Left ventricle myocardium inferior (tissue), 1 donor: ENCODE results near the gene VAPB. TPM values are rescaled to one million over a fixed set of nuclear protein-coding genes. Genes with fewer than 3 reads are reported as not detected.

Experiments used
- DNase-seq: peaks from one replicate; pipeline ENCODE4 v3.0.0-alpha.2; 2020
- H3K27ac ChIP-seq: fragments of 200-600 bp; replicated peaks from 2 replicates; pipeline ENCODE4 v1.8.0; 2021
- H3K27me3 ChIP-seq: fragments of 200-600 bp; 2 replicates; pipeline ENCODE4 v1.8.0; 2021; ENCODE audit warnings: low read depth
- H3K36me3 ChIP-seq: fragments of 200-600 bp; 2 replicates; pipeline ENCODE4 v1.8.0; 2021
- H3K4me1 ChIP-seq: fragments of 200-600 bp; 2 replicates; pipeline ENCODE4 v1.8.0; 2021
- H3K4me3 ChIP-seq: fragments of 200-600 bp; 2 replicates; pipeline ENCODE4 v1.8.0; 2021; ENCODE audit warnings: mild to moderate bottlenecking, moderate library complexity
- H3K9me3 ChIP-seq: fragments of 200-600 bp; replicated peaks from 2 replicates; pipeline ENCODE4 v1.8.0; 2021
- CTCF ChIP-seq: fragments of 200-600 bp; IDR thresholded peaks from 2 replicates; pipeline ENCODE4 v1.8.0; 2021; ENCODE audit warnings: antibody characterized with exemption, mild to moderate bottlenecking, borderline replicate concordance
- intact Hi-C: fragments of 100-400 bp; cut with micrococcal nuclease; formaldehyde crosslinking; loops from one replicate; pipeline ENCODE4 v1.11.0; 2022
- total RNA-seq: library from RNA; stranded (reverse); fragmentation: NEBNext Ultra II Directional; extraction: Animal tissue kit (Norgen Biotek cat#: 25700); gene quantifications from one replicate; pipeline ENCODE4 v1.2.1, GENCODE V29; 2021
- donor health status: DM: no; HTN: yes; CAD: no; lungs with severe emphysema.

The VAPB gene
- total RNA-seq, 1 donor from 2014 or later = 72.6 TPM

- Histone ChIP-seq H3K4me1 (no peaks in the 10 kb centered on the region), H3K27me3 (no peaks in the 10 kb centered on the region), H3K36me3 (no peaks in the 10 kb centered on the region), H3K9me3 (peaks cover 11% of the 10 kb centered on the region), H3K27ac (no peak overlapping the region), H3K4me3 (no peak overlapping the region)
- intact Hi-C loops = no loop called here
- no peak for TF ChIP-seq CTCF
- DNase-seq = no peak
Measured at GRCh38 chr20:58497076-58497641, 108.1 kb downstream of the VAPB start.

- TF ChIP-seq CTCF = no peak
- intact Hi-C loops = no loop called here
Measured at GRCh38 chr20:58497724-58498469, 108.9 kb downstream of the VAPB start.

GRCh38 chr20:58498470-58499068 lies 109.5 kb downstream of the VAPB start:
- no peak for TF ChIP-seq CTCF
- Histone ChIP-seq H3K9me3 (peaks cover 21% of the 10 kb centered on the region), H3K4me3 (no peak overlapping the region), H3K36me3 (no peaks in the 10 kb centered on the region), H3K27me3 (no peaks in the 10 kb centered on the region), H3K4me1 (no peaks in the 10 kb centered on the region), H3K27ac (no peak overlapping the region)
- intact Hi-C loops = no loop called here
- DNase-seq = no peak

More at GRCh38 chr20:58497724-58498469, 108.9 kb downstream of the VAPB start:
- peaks cover 14% of the 10 kb centered on the region for H3K9me3 ChIP-seq
- H3K36me3 ChIP-seq = no peaks in the 10 kb centered on the region
- no peak overlapping the region for H3K27ac ChIP-seq
- H3K4me3 ChIP-seq = no peak overlapping the region
- DNase-seq = no peak
- H3K4me1 ChIP-seq = no peaks in the 10 kb centered on the region
- H3K27me3 ChIP-seq = no peaks in the 10 kb centered on the region

GRCh38 chr20:58500256-58500655 lies 111.2 kb downstream of the VAPB start:
- no peak for TF ChIP-seq CTCF
- Histone ChIP-seq H3K4me1 (no peaks in the 10 kb centered on the region), H3K36me3 (no peaks in the 10 kb centered on the region), H3K9me3 (peaks cover 38% of the 10 kb centered on the region), H3K27ac (no peak overlapping the region), H3K27me3 (no peaks in the 10 kb centered on the region), H3K4me3 (no peak overlapping the region)
- no peak for DNase-seq
- intact Hi-C loops = no loop called here

Other genes with a start within 250 kb of the VAPB start
- not detected for gene ANKRD60, start 160.6 kb upstream of the VAPB start, total RNA-seq
- 6.6 TPM for gene RAB22A, start 79.5 kb upstream of the VAPB start, total RNA-seq
- 0.91 TPM for gene APCDD1L, start 126.2 kb downstream of the VAPB start, total RNA-seq